ENCODE data around the gene UMODL1. TPM values are rescaled to one million over a fixed set of nuclear protein-coding genes. Genes with fewer than 3 reads are reported as not detected.

UMODL1 gene
- total and polyA plus RNA-seq, 2 donors (not counting 3 experiments of a cell fraction or from before 2014, with no cell fraction given): not detected

GRCh38 chr21:42108554-42109340 lies 37.6 kb downstream of the UMODL1 start:
- intact Hi-C loops (cut with micrococcal nuclease): loop anchor here (1.0 to 2.0 kb wide), 2 partner anchors 11 to 100 kb away; no protein-coding TSS in a partner anchor
- CTCF ChIA-PET: interaction anchor here (0.8 to 4.1 kb wide), 27 partner anchors 8 to 825 kb away, joined by 3 to 81 read pairs (median 8); partner anchors contain the start of genes UMODL1 and ZBTB21
- Histone ChIP-seq H3K4me3 (replicated peaks in 1 of 3; ENCODE audit: insufficient read depth in 1 of 3, low read depth in 1 of 3, low read length in 3 of 3) (no peak overlapping the region), H3K27ac (ENCODE audit: insufficient read depth, low read depth, low read length) (no peak overlapping the region), H4K20me1 (replicated peaks; ENCODE audit: control insufficient read depth, extremely low read depth, insufficient read depth, low read length) (no peaks in the 10 kb centered on the region), H3K9me3 (replicated peaks; ENCODE audit: control insufficient read depth, insufficient read depth, low read length) (no peaks in the 10 kb centered on the region), H2AFZ (ENCODE audit: low read depth, low read length) (no peak overlapping the region), H3K36me3 (ENCODE audit: control insufficient read depth in 2 of 2, extremely low read depth in 1 of 2, insufficient read depth in 2 of 2, low read length in 2 of 2) (no peaks in the 10 kb centered on the region), H3K9me1 (replicated peaks; ENCODE audit: control insufficient read depth, extremely low read depth, insufficient read depth, low read length) (no peaks in the 10 kb centered on the region), H3K4me1 (ENCODE audit: control insufficient read depth, extremely low read depth, insufficient read depth, low read length) (no peaks in the 10 kb centered on the region), H3K4me2 (ENCODE audit: insufficient read depth, low read length) (no peak overlapping the region), H3K79me2 (ENCODE audit: control insufficient read depth, insufficient read depth, low read length) (no peaks in the 10 kb centered on the region), H3K9ac (replicated peaks; ENCODE audit: extremely low read depth, insufficient read depth, low read length) (no peak overlapping the region), H3K27me3 (ENCODE audit: control insufficient read depth in 2 of 2, insufficient read depth in 2 of 2, low read length in 2 of 2) (peaks cover under 1 to 8% of the 10 kb centered on the region in 2 experiments)
- TF ChIP-seq EZH2 (IDR thresholded peaks at IDR 0.05; ENCODE audit: borderline replicate concordance, low read depth, low read length, severe bottlenecking): no peak
- TF ChIP-seq MYC (IDR thresholded peaks at IDR 0.05; ENCODE audit: low read depth, low read length): no peak
- TF ChIP-seq CTCF (IDR thresholded peaks at IDR 0.05; ENCODE audit: extremely low read depth in 1 of 2, insufficient read depth in 1 of 2, low read depth in 1 of 2, low read length in 2 of 2): no peak
- no peak for TF ChIP-seq FOS (IDR thresholded peaks at IDR 0.05; ENCODE audit: borderline replicate concordance, insufficient read depth, low read length)
- TF ChIP-seq POLR2A (IDR thresholded peaks at IDR 0.05; ENCODE audit: low read depth, low read length): no peak
- DNase-seq (ENCODE audit: low read depth, low spot score) (no peak), FAIRE-seq (no peak)
- dilution Hi-C loops (cut with MboI; ENCODE audit: extremely low pct_ligation_motif_present, low sequenced_read_pairs): no loop called here
- POLR2A ChIA-PET: no interaction called here
- no TSS peak for BruUV-seq (replicated peaks)

All from endothelial cell of umbilical vein (primary cell).